H1 (cell line): ENCODE data around the gene WDR31. TPM values are rescaled to one million over a fixed set of nuclear protein-coding genes. Genes with fewer than 3 reads are reported as not detected.

Experiments used
- CTCF ChIA-PET: fragments of 300-600 bp; sonication (Branson Sonifier 250); formaldehyde crosslinking; loops from one replicate; lab custom pipeline; 2021; ENCODE audit not compliant: partially characterized antibody; lab: Charles Lee
- POLR2A ChIA-PET: fragments of 300-600 bp; sonication (Branson Sonifier 250); formaldehyde crosslinking; loops from one replicate; lab custom pipeline; 2021; ENCODE audit warnings: inconsistent platforms; ENCODE audit not compliant: partially characterized antibody; lab: Charles Lee
- DNase-seq, 2 experiments: peaks; one replicate each; pipeline versions ENCODE4 v3.0.0 to v3.0.0-alpha.2; 2010 to 2022; ENCODE audit warnings: low spot score in 2 of 2, low read depth in 1 of 2, mixed read lengths in 1 of 2
- FAIRE-seq: peaks from 2 replicates; lab custom pipeline; 2011; peaks lifted over from hg19 to GRCh38; lab: Jason Lieb, UNC
- H2AFZ ChIP-seq: 2 replicates; pipeline ENCODE4 v1.8.1; 2012; ENCODE audit warnings: low read length, inconsistent platforms
- H2AK5ac ChIP-seq: 2 replicates; pipeline ENCODE4 v1.6.1; 2013; ENCODE audit warnings: low read depth, low read length
- H2BK120ac ChIP-seq: replicated peaks from 2 replicates; pipeline ENCODE3; 2013; ENCODE audit warnings: low read depth, low read length, inconsistent platforms
- H2BK12ac ChIP-seq: 2 replicates; pipeline ENCODE4 v1.6.1; 2013; ENCODE audit warnings: low read depth, low read length
- H2BK15ac ChIP-seq: 2 replicates; pipeline ENCODE4 v1.6.1; 2013; ENCODE audit warnings: low read length
- H2BK20ac ChIP-seq: 2 replicates; pipeline ENCODE4 v1.6.1; 2013; ENCODE audit warnings: low read length
- H2BK5ac ChIP-seq: 2 replicates; pipeline ENCODE4 v1.6.1; 2013; ENCODE audit warnings: low read depth, low read length
- H3K14ac ChIP-seq: 2 replicates; pipeline ENCODE4 v1.6.1; 2013; ENCODE audit warnings: inconsistent platforms; ENCODE audit not compliant: insufficient read length
- H3K18ac ChIP-seq: 2 replicates; pipeline ENCODE4 v1.6.1; 2013; ENCODE audit warnings: low read length; ENCODE audit errors: extremely low read depth
- H3K23ac ChIP-seq: 2 replicates; pipeline ENCODE4 v1.6.1; 2013; ENCODE audit warnings: inconsistent platforms; ENCODE audit not compliant: insufficient read length
- H3K23me2 ChIP-seq: 2 replicates; pipeline ENCODE4 v1.6.1; 2013; ENCODE audit warnings: low read depth, low read length
- H3K27ac ChIP-seq: 2 replicates; pipeline ENCODE4 v1.6.1; 2011; ENCODE audit warnings: low read depth, low read length, inconsistent platforms
- H3K27me3 ChIP-seq, 4 experiments: replicated peaks in 1 of 4; 1 replicate in 1 of 4; 2 replicates in 3 of 4; pipeline versions ENCODE4 v1.6.1 to v1.8.1; 2011 to 2013; ENCODE audit warnings: low read length in 3 of 4, mild to moderate bottlenecking in 3 of 4, inconsistent platforms in 2 of 4, mixed read lengths in 2 of 4, moderate library complexity in 1 of 4; ENCODE audit not compliant: control insufficient read depth in 3 of 4, insufficient read depth in 3 of 4; ENCODE audit errors: extremely low read depth in 1 of 4
- H3K36me3 ChIP-seq, 4 experiments: 2 replicates each; pipeline versions ENCODE4 v1.6.1 to v1.8.1; 2011 to 2013; ENCODE audit warnings: mild to moderate bottlenecking in 4 of 4, low read length in 3 of 4, moderate library complexity in 2 of 4, control low read depth in 1 of 4, inconsistent platforms in 1 of 4; ENCODE audit not compliant: insufficient read depth in 4 of 4, control insufficient read depth in 2 of 4
- H3K4ac ChIP-seq: replicated peaks from 2 replicates; pipeline ENCODE3; 2013; ENCODE audit warnings: low read length, low read depth, mixed read lengths, inconsistent platforms; ENCODE audit not compliant: insufficient read length
- H3K4me1 ChIP-seq, 4 experiments: replicated peaks in 1 of 4; 1 replicate in 1 of 4; 2 replicates in 3 of 4; pipeline versions ENCODE4 v1.6.1 to v1.8.1; 2011 to 2013; ENCODE audit warnings: low read length in 3 of 4, inconsistent platforms in 2 of 4, mixed read lengths in 1 of 4; ENCODE audit not compliant: insufficient read depth in 4 of 4, control insufficient read depth in 3 of 4
- H3K4me2 ChIP-seq, 2 experiments: 2 replicates each; pipeline versions ENCODE4 v1.6.1 to v1.8.1; 2011 to 2013; ENCODE audit warnings: low read depth in 2 of 2, low read length in 2 of 2, control low read depth in 1 of 2, inconsistent platforms in 1 of 2, mild to moderate bottlenecking in 1 of 2; ENCODE audit not compliant: insufficient read depth in 1 of 2
- H3K4me3 ChIP-seq, 4 experiments: fragments of 200-600, 300-600 bp in 1 of 4; sonication (generic), shearing (Covaris generic), sonication (Bioruptor Twin) in 1 of 4; 2 replicates each; pipeline versions ENCODE4 v1.5.1 to v1.8.1; 2011 to 2016; ENCODE audit warnings: low read length in 4 of 4, low read depth in 3 of 4, control low read depth in 2 of 4, inconsistent platforms in 2 of 4, mild to moderate bottlenecking in 2 of 4, mixed read lengths in 1 of 4, moderate library complexity in 1 of 4; ENCODE audit not compliant: insufficient read depth in 2 of 4; ENCODE audit errors: extremely low read depth in 1 of 4
- H3K56ac ChIP-seq: replicated peaks from 2 replicates; pipeline ENCODE3; 2013; ENCODE audit warnings: low read depth, mild to moderate bottlenecking, mixed read lengths, low read length, inconsistent platforms; ENCODE audit not compliant: insufficient read length
- H3K79me1 ChIP-seq: 2 replicates; pipeline ENCODE4 v1.6.1; 2013; ENCODE audit warnings: low read depth, low read length, control low read depth
- H3K79me2 ChIP-seq, 2 experiments: 2 replicates each; pipeline versions ENCODE4 v1.6.1 to v1.8.1; 2012 to 2013; ENCODE audit warnings: low read length in 2 of 2, mild to moderate bottlenecking in 2 of 2, inconsistent platforms in 1 of 2; ENCODE audit not compliant: insufficient read depth in 2 of 2, control insufficient read depth in 1 of 2
- H3K9ac ChIP-seq, 4 experiments: replicated peaks in 1 of 4; 1 replicate in 1 of 4; 2 replicates in 3 of 4; pipeline versions ENCODE4 v1.6.1 to v1.8.1; 2011 to 2013; ENCODE audit warnings: low read depth in 3 of 4, low read length in 3 of 4, control low read depth in 2 of 4, mild to moderate bottlenecking in 2 of 4, moderate library complexity in 2 of 4, inconsistent platforms in 1 of 4; ENCODE audit errors: extremely low read depth in 1 of 4
- H3K9me3 ChIP-seq, 2 experiments: 2 replicates each; pipeline versions ENCODE4 v1.6.1 to v1.8.1; 2012 to 2013; ENCODE audit warnings: mild to moderate bottlenecking in 2 of 2, moderate library complexity in 2 of 2, control low read depth in 1 of 2, inconsistent platforms in 1 of 2, low read depth in 1 of 2, low read length in 1 of 2, mixed read lengths in 1 of 2; ENCODE audit not compliant: insufficient read depth in 2 of 2
- H4K20me1 ChIP-seq, 2 experiments: replicated peaks in 1 of 2; 2 replicates each; pipeline versions ENCODE3 to v1.8.1; 2011 to 2013; ENCODE audit warnings: inconsistent platforms in 2 of 2, low read length in 2 of 2, mild to moderate bottlenecking in 1 of 2; ENCODE audit not compliant: insufficient read depth in 2 of 2, control insufficient read depth in 1 of 2
- H4K5ac ChIP-seq: 2 replicates; pipeline ENCODE4 v1.6.1; 2013; ENCODE audit warnings: low read length, low read depth, mixed read lengths, inconsistent platforms; ENCODE audit not compliant: insufficient read length
- H4K8ac ChIP-seq: 2 replicates; pipeline ENCODE4 v1.8.0; 2013; ENCODE audit warnings: mild to moderate bottlenecking, moderate library complexity, low read length, inconsistent platforms; ENCODE audit not compliant: insufficient read depth; ENCODE audit errors: extremely low read depth
- H4K91ac ChIP-seq: replicated peaks from 2 replicates; pipeline ENCODE3; 2013; ENCODE audit warnings: low read length, mixed read lengths, inconsistent platforms; ENCODE audit not compliant: insufficient read length
- BACH1 ChIP-seq: IDR thresholded peaks from 2 replicates; pipeline ENCODE4 v1.6.1; 2012; ENCODE audit warnings: low read length, improper control_type of control experiment
- KDM4A ChIP-seq: IDR thresholded peaks from one replicate; pipeline ENCODE4 v1.7.1; 2012; ENCODE audit warnings: low read depth, mild to moderate bottlenecking, moderate library complexity, low read length, inconsistent platforms; ENCODE audit not compliant: severe bottlenecking
- KDM5A ChIP-seq: fragments of 200-600 bp; IDR thresholded peaks from 2 replicates; pipeline ENCODE4 v1.7.1; 2012; ENCODE audit warnings: mild to moderate bottlenecking, low read length, inconsistent platforms, mixed read lengths
- PHF8 ChIP-seq: fragments of 200-600 bp; sonication (generic); conservative IDR thresholded peaks from 2 replicates; pipeline ENCODE4 v1.7.1; 2012; ENCODE audit warnings: low read depth, mild to moderate bottlenecking, inconsistent platforms, low read length, moderate library complexity
- SP4 ChIP-seq: IDR thresholded peaks from 2 replicates; pipeline ENCODE4 v1.6.1; 2012; ENCODE audit warnings: low read length, inconsistent platforms
- TAF7 ChIP-seq: optimal IDR thresholded peaks from 2 replicates; pipeline ENCODE3; 2011; ENCODE audit warnings: low read depth, mild to moderate bottlenecking, inconsistent platforms, low read length, moderate library complexity, borderline replicate concordance
- WGBS, 2 experiments: shearing (Covaris generic) in 1 of 2; methylation state at CpG; one replicate each; pipeline versions ENCODE4 v1.1.6 to v1.1.7; 2013 to 2015; ENCODE audit warnings: low lambda C conversion rate in 2 of 2, mixed read lengths in 2 of 2, inconsistent platforms in 1 of 2, low coverage in 1 of 2, missing lambda C conversion rate in 1 of 2; ENCODE audit not compliant: insufficient replicate concordance in 2 of 2, insufficient coverage in 1 of 2, insufficient read length in 1 of 2; ENCODE audit errors: extremely low coverage in 1 of 2, missing lambda C conversion rate in 1 of 2; 5-methylcytosine and 5-hydroxymethylcytosine counted together
- polyA plus RNA-seq, 7 experiments: library from polyadenylated mRNA; depleted of rRNA in 3 of 7; stranded (reverse) in 5 of 7; unstranded in 2 of 7; fragments of >200 nt in 5 of 7; fragments of 200-250 nt in 2 of 7; gene quantifications; 1 replicate in 5 of 7; 2 replicates in 1 of 7; 4 replicates in 1 of 7; pipeline versions ENCODE4 v1.2.1 to v1.2.3, GENCODE V29; 2011 to 2013; ENCODE audit warnings: missing spikeins in 2 of 7, mixed read lengths in 2 of 7
- total RNA-seq: library from RNA; stranded (reverse); fragmentation: NEBNext Ultra II Directional; extraction: Animal tissue kit (Norgen Biotek cat#: 25700); gene quantifications from 2 replicates; pipeline ENCODE4 v1.2.1, GENCODE V29; 2021

WDR31 gene
- total and polyA plus RNA-seq, 2 of the 8 experiments (the other 6 are each of a cell fraction or from before 2014, with no cell fraction given) = 0.27 to 0.28 TPM

DNA sequence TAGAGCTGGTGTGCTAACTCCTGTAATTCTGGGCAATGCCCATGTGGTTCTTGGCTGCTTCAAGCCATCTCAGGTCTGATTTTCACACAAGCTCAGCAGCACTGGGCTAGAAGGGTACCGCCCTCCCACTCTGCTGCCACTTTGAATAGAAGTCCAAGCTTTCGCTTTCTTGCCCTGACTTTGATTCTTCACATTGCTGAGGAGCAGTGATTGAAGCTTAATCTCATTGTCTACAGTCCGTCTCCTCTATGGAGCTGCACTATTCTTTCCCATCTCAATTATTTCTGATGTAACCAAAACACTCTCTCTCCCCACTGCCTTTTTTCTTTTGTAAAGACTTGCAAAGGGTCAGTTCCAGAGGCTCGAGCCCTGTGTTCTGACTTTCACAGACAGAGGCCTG lies 24.0 kb downstream of the WDR31 start:
- no peak for DNase-seq
- CTCF ChIA-PET = interaction anchor here (0.5 to 1.9 kb wide), 3 partner anchors 10 to 66 kb away, joined by 3 to 4 read pairs (median 3); no protein-coding TSS in a partner anchor

More for the DNA sequence above, 24.0 kb downstream of the WDR31 start:
- Histone ChIP-seq H3K23ac (no peak overlapping the region), H3K9ac (no peak overlapping the region), H3K79me2 (no peaks in the 10 kb centered on the region), H3K27me3 (peaks cover 0 to 2% (median 0%) of the 10 kb centered on the region in 4 experiments; a peak in 2 of 7 replicates), H4K5ac (no peak overlapping the region), H2BK20ac (no peak overlapping the region), H3K9me3 (no peaks in the 10 kb centered on the region), H3K4me2 (no peak overlapping the region), H4K8ac (no peak overlapping the region), H3K27ac (no peak overlapping the region), H2BK15ac (no peak overlapping the region), H3K4me3 (no peak overlapping the region), H2BK12ac (no peak overlapping the region), H2AFZ (no peak overlapping the region), H3K23me2 (no peaks in the 10 kb centered on the region; the same call in 1 of the 2 replicates), H2AK5ac (no peak overlapping the region), H3K56ac (no peak overlapping the region), H3K79me1 (no peaks in the 10 kb centered on the region), H2BK120ac (no peak overlapping the region), H4K20me1 (no peaks in the 10 kb centered on the region), H3K18ac (no peak overlapping the region), H2BK5ac (no peak overlapping the region), H3K4ac (no peak overlapping the region), H3K4me1 (no peaks in the 10 kb centered on the region), H3K14ac (no peak overlapping the region), H3K36me3 (no peaks in the 10 kb centered on the region), H4K91ac (no peak overlapping the region)
- no peak for TF ChIP-seq BACH1
- TF ChIP-seq TAF7 = no peak
- no peak for TF ChIP-seq KDM5A
- no peak for TF ChIP-seq SP4
- TF ChIP-seq KDM4A = no peak
- no peak for TF ChIP-seq PHF8
- WGBS, 2 experiments = 86% methylated on average over 4 of the region's 4 CpGs; no CpG with 5 or more reads in 1 of the 2 experiments
- POLR2A ChIA-PET = no interaction called here
- FAIRE-seq = no peak
